IMR-90 (cell line): Measurements from ENCODE around the gene SLC35D1. TPM values are rescaled to one million over a fixed set of nuclear protein-coding genes. Genes with fewer than 3 reads are reported as not detected.
A peak's percentile ranks its signal among the peaks of the same experiment; 100 is the strongest.

Source experiments
- ATAC-seq: fragments of 200-7000 bp; cut with Tn5 transposase; 2 replicates; pipeline ENCODE4 v1.9.1; 2020; ENCODE audit warnings: low read depth, mild to moderate bottlenecking, moderate library complexity
- BruUV-seq: library from RNA; stranded (reverse); fragments of 400-500 nt; replicated peaks from 2 replicates; lab custom pipeline; 2021; lab: Mats Ljungman, UMichigan
- CTCF ChIA-PET: fragments of 300-600 bp; formaldehyde crosslinking; extraction: SDS; loops from one replicate; lab custom pipeline; 2021; ENCODE audit warnings: antibody characterized with exemption; lab: Yijun Ruan, JAX
- POLR2A ChIA-PET: fragments of 300-600 bp; sonication (Branson Sonifier 250); formaldehyde crosslinking; loops from one replicate; lab custom pipeline; 2022; ENCODE audit warnings: antibody characterized with exemption; ENCODE audit not compliant: unreplicated experiment; lab: Charles Lee
- DNase-seq: peaks from one replicate; pipeline ENCODE4 v3.0.0; 2013
- H2AFZ ChIP-seq: replicated peaks from 2 replicates; pipeline ENCODE3; 2013; ENCODE audit warnings: low read length, mild to moderate bottlenecking; ENCODE audit not compliant: poor library complexity
- H2AK5ac ChIP-seq: 2 replicates; pipeline ENCODE4 v1.6.1; 2013; ENCODE audit warnings: low read depth, low read length, inconsistent platforms
- H2AK9ac ChIP-seq: replicated peaks from 2 replicates; pipeline ENCODE3; 2013; ENCODE audit warnings: mild to moderate bottlenecking, low read depth, low read length, moderate library complexity; ENCODE audit not compliant: poor library complexity
- H2BK120ac ChIP-seq: 2 replicates; pipeline ENCODE4 v1.6.1; 2013; ENCODE audit warnings: low read depth, low read length, inconsistent platforms
- H2BK15ac ChIP-seq: 3 replicates; pipeline ENCODE4 v1.6.1; 2013; ENCODE audit warnings: low read depth, low read length, inconsistent platforms
- H2BK20ac ChIP-seq: 2 replicates; pipeline ENCODE4 v1.6.1; 2013; ENCODE audit warnings: low read depth, mild to moderate bottlenecking, inconsistent platforms, low read length, moderate library complexity
- H2BK5ac ChIP-seq: 2 replicates; pipeline ENCODE4 v1.6.1; 2013; ENCODE audit warnings: mild to moderate bottlenecking, low read depth, low read length, inconsistent platforms; ENCODE audit not compliant: poor library complexity, severe bottlenecking
- H3K14ac ChIP-seq: replicated peaks from 2 replicates; pipeline ENCODE4 v1.6.1; 2013; ENCODE audit warnings: low read depth, low read length, inconsistent platforms
- H3K18ac ChIP-seq: 2 replicates; pipeline ENCODE4 v1.6.1; 2013; ENCODE audit warnings: low read depth, low read length, control low read depth
- H3K23ac ChIP-seq: 2 replicates; pipeline ENCODE4 v1.6.1; 2013; ENCODE audit warnings: low read depth, low read length, inconsistent platforms
- H3K27ac ChIP-seq: 2 replicates; pipeline ENCODE4 v1.5.1; 2013; ENCODE audit warnings: mild to moderate bottlenecking, control low read depth, low read length; ENCODE audit not compliant: insufficient read depth
- H3K27me3 ChIP-seq: 2 replicates; pipeline ENCODE4 v1.6.1; 2013; ENCODE audit warnings: low read length; ENCODE audit not compliant: control insufficient read depth, insufficient read depth
- H3K36me3 ChIP-seq: 2 replicates; pipeline ENCODE4 v1.6.1; 2013; ENCODE audit warnings: low read length, mixed read lengths; ENCODE audit not compliant: control insufficient read depth, insufficient read depth
- H3K4ac ChIP-seq: 2 replicates; pipeline ENCODE4 v1.6.1; 2013; ENCODE audit warnings: low read depth, low read length, inconsistent platforms
- H3K4me1 ChIP-seq: 2 replicates; pipeline ENCODE4 v1.6.1; 2013; ENCODE audit warnings: low read length, mixed read lengths; ENCODE audit not compliant: control insufficient read depth, insufficient read depth
- H3K4me2 ChIP-seq: 2 replicates; pipeline ENCODE4 v1.6.1; 2013; ENCODE audit warnings: low read depth, mild to moderate bottlenecking, control low read depth, low read length, moderate library complexity
- H3K4me3 ChIP-seq: 2 replicates; pipeline ENCODE4 v1.5.1; 2013; ENCODE audit warnings: low read depth, mild to moderate bottlenecking, control low read depth, low read length, moderate library complexity; ENCODE audit not compliant: insufficient read depth
- H3K56ac ChIP-seq: 2 replicates; pipeline ENCODE4 v1.6.1; 2013; ENCODE audit warnings: low read length, inconsistent platforms; ENCODE audit not compliant: insufficient read depth; ENCODE audit errors: extremely low read depth
- H3K79me1 ChIP-seq, 2 experiments: 2 replicates each; pipeline ENCODE4 v1.6.1; 2013; ENCODE audit warnings: low read length in 2 of 2, inconsistent platforms in 1 of 2, low read depth in 1 of 2
- H3K9ac ChIP-seq: 2 replicates; pipeline ENCODE4 v1.6.1; 2013; ENCODE audit warnings: low read depth, low read length, control low read depth
- H3K9me1 ChIP-seq: 2 replicates; pipeline ENCODE4 v1.6.1; 2013; ENCODE audit warnings: low read length, inconsistent platforms; ENCODE audit not compliant: insufficient read depth
- H3K9me3 ChIP-seq: 2 replicates; pipeline ENCODE4 v1.6.1; 2013; ENCODE audit warnings: low read length; ENCODE audit not compliant: control insufficient read depth, insufficient read depth
- H4K20me1 ChIP-seq: 2 replicates; pipeline ENCODE4 v1.6.1; 2013; ENCODE audit warnings: low read length, inconsistent platforms; ENCODE audit not compliant: insufficient read depth
- H4K5ac ChIP-seq: 2 replicates; pipeline ENCODE4 v1.6.1; 2013; ENCODE audit warnings: mild to moderate bottlenecking, low read depth, low read length, control low read depth
- H4K8ac ChIP-seq, 2 experiments: 2 replicates each; pipeline ENCODE4 v1.6.1; 2013; ENCODE audit warnings: low read depth in 2 of 2, low read length in 2 of 2, control low read depth in 1 of 2, inconsistent platforms in 1 of 2
- H4K91ac ChIP-seq: 2 replicates; pipeline ENCODE4 v1.6.1; 2013; ENCODE audit warnings: low read depth, low read length, inconsistent platforms; ENCODE audit not compliant: insufficient read depth
- BHLHE40 ChIP-seq: fragments of 150-350 bp; IDR thresholded peaks from 2 replicates; pipeline ENCODE4 v1.6.1; 2016; ENCODE audit warnings: mild to moderate bottlenecking, low read depth, low read length
- CEBPB ChIP-seq: IDR thresholded peaks from 2 replicates; pipeline ENCODE4 v1.6.1; 2012; ENCODE audit warnings: low read depth, low read length, improper control_type of control experiment
- CHD1 ChIP-seq: IDR thresholded peaks from 2 replicates; pipeline ENCODE4 v1.6.1; 2012; ENCODE audit warnings: low read depth, low read length, improper control_type of control experiment
- FOS ChIP-seq: fragments of 150-350 bp; IDR thresholded peaks from 2 replicates; pipeline ENCODE4 v1.6.1; 2016; ENCODE audit warnings: low read depth, low read length
- MAFK ChIP-seq: IDR thresholded peaks from 2 replicates; pipeline ENCODE4 v1.6.1; 2012; ENCODE audit warnings: low read depth, low read length, improper control_type of control experiment
- MAZ ChIP-seq: IDR thresholded peaks from 2 replicates; pipeline ENCODE4 v1.6.1; 2012; ENCODE audit warnings: low read depth, mild to moderate bottlenecking, low read length, improper control_type of control experiment, moderate library complexity, borderline replicate concordance
- MXI1 ChIP-seq: IDR thresholded peaks from 2 replicates; pipeline ENCODE4 v1.6.1; 2012; ENCODE audit warnings: low read depth, mild to moderate bottlenecking, low read length, moderate library complexity, borderline replicate concordance
- NFE2L2 ChIP-seq: fragments of 150-350 bp; IDR thresholded peaks from 2 replicates; pipeline ENCODE4 v1.6.1; 2016; ENCODE audit warnings: low read depth, mild to moderate bottlenecking, low read length
- POLR2A ChIP-seq: IDR thresholded peaks from 2 replicates; pipeline ENCODE4 v1.6.1; 2012; ENCODE audit warnings: mild to moderate bottlenecking, low read depth, low read length
- RAD21 ChIP-seq: IDR thresholded peaks from 2 replicates; pipeline ENCODE4 v1.6.1; 2012; ENCODE audit warnings: low read length, improper control_type of control experiment
- RCOR1 ChIP-seq: IDR thresholded peaks from 2 replicates; pipeline ENCODE4 v1.6.1; 2012; ENCODE audit warnings: mild to moderate bottlenecking, low read length, improper control_type of control experiment; ENCODE audit not compliant: insufficient replicate concordance
- RFX5 ChIP-seq: IDR thresholded peaks from 2 replicates; pipeline ENCODE4 v1.8.0; 2012; ENCODE audit warnings: low read depth, mild to moderate bottlenecking, low read length, moderate library complexity
- SMC3 ChIP-seq: fragments of 150-350 bp; IDR thresholded peaks from 2 replicates; pipeline ENCODE4 v1.6.1; 2016; ENCODE audit warnings: low read depth, mild to moderate bottlenecking, antibody characterized with exemption, low read length, moderate library complexity
- WGBS, 2 experiments: methylation state at CpG; one replicate each; pipeline versions ENCODE4 v1.1.5 to v1.1.7; 2013; ENCODE audit warnings: missing lambda C conversion rate in 2 of 2; ENCODE audit not compliant: insufficient read length in 1 of 2; ENCODE audit errors: extremely low coverage in 2 of 2; 5-methylcytosine and 5-hydroxymethylcytosine counted together
- dilution Hi-C: fragments of 300-500 bp; cut with HindIII; formaldehyde crosslinking; loops from one replicate; pipeline ENCODE4 v1.14.3; 2018; ENCODE audit warnings: low sequenced_read_pairs; ENCODE audit not compliant: unreplicated experiment
- in situ Hi-C: fragments of 300-500 bp; cut with MboI; formaldehyde crosslinking; loops from 3 replicates; pipeline ENCODE4 v1.14.3; 2019; ENCODE audit warnings: low sequenced_read_pairs, inconsistent platforms, mixed read lengths
- intact Hi-C: fragments of 100-400 bp; cut with micrococcal nuclease; formaldehyde crosslinking; loops from 2 replicates; pipeline ENCODE4 v1.10.0; 2022
- polyA plus RNA-seq, 3 experiments: library from polyadenylated mRNA; depleted of rRNA; stranded (reverse); fragments of >200 nt; gene quantifications; 2 replicates each; pipeline ENCODE4 v1.2.3, GENCODE V29; 2012; ENCODE audit warnings: low replicate concordance in 1 of 3
- total RNA-seq: library from RNA; depleted of rRNA; stranded (reverse); fragments of >200 nt; gene quantifications from 2 replicates; pipeline ENCODE4 v1.2.3, GENCODE V29; 2012
- TF ChIP-seq, protein P1 (sequence below): conservative IDR thresholded peaks from 2 replicates; pipeline ENCODE4 v1.5.1; 2012; ENCODE audit warnings: mild to moderate bottlenecking, low read depth, low read length, improper control_type of control experiment
- TF ChIP-seq, protein P2 (sequence below): fragments of 150-350 bp; IDR thresholded peaks from 2 replicates; pipeline ENCODE4 v1.6.1; 2017; ENCODE audit warnings: mild to moderate bottlenecking, antibody characterized with exemption, low read length, low read depth
- TF ChIP-seq, protein P3 (sequence below): fragments of 150-350 bp; IDR thresholded peaks from 2 replicates; pipeline ENCODE4 v1.6.1; 2016; ENCODE audit warnings: low read depth, mild to moderate bottlenecking, low read length, moderate library complexity, borderline replicate concordance

The SLC35D1 gene
- total and polyA plus RNA-seq, 2 of the 4 experiments (the other 2 are of a cell fraction): 7.2 to 16.3 TPM

DNA sequence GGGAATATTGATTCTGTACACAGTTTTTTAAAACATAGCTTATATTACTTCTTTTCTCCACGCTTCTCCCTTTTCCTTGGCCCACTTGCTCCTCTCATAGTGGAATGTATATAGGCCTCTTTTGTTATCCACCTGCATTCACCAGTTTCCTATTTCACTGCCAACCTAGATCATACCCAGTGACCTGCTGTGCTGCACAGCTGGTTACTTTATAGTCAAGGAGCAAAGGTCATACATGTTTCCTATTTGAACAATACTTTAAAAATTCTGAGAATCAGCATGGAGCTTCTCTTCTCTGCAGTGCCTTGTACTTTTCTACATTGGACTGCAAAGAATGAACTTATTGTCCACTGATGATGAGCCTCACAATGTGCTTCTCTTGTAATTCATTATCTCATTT, 4.3 kb upstream of the SLC35D1 start:
- Histone ChIP-seq H3K4me2 (peak overlapping the region; percentile 14; the same call in 1 of the 2 replicates), H2BK15ac (peak overlapping the region; percentile 91), H2BK20ac (peak overlapping the region; percentile 83), H3K4me3 (no peak overlapping the region), H3K56ac (peak overlapping the region; percentile 52), H3K4ac (peak overlapping the region; percentile 74; the same call in 1 of the 2 replicates), H4K5ac (peak overlapping the region; percentile 12; the same call in 1 of the 2 replicates), H3K23ac (peak overlapping the region; percentile 65; the same call in 1 of the 2 replicates), H2AK9ac (no peak overlapping the region), H3K36me3 (no peaks in the 10 kb centered on the region), H2AFZ (no peak overlapping the region), H4K91ac (peak overlapping the region; percentile 53; the same call in 1 of the 2 replicates), H3K14ac (peak overlapping the region; percentile 71), H3K18ac (peak overlapping the region; percentile 7; the same call in 1 of the 2 replicates), H2AK5ac (peak overlapping the region; percentile 66; the same call in 1 of the 2 replicates), H4K20me1 (no peaks in the 10 kb centered on the region), H3K4me1 (peaks cover 24% of the 10 kb centered on the region), H3K9ac (no peak overlapping the region), H3K79me1 (peaks cover 0 to 18% of the 10 kb centered on the region in 2 experiments; a peak in 2 of 4 replicates), H2BK5ac (peak overlapping the region; percentile 89), H3K9me1 (peaks cover 12% of the 10 kb centered on the region), H3K27ac (0 out of 2 replicates have a peak overlapping the region, but pooled peaks have one; percentile 32), H3K9me3 (no peaks in the 10 kb centered on the region), H2BK120ac (peak overlapping the region; percentile 96), H4K8ac (peak overlapping the region in 1 of 2 experiments; percentile 80; a peak in 2 of 4 replicates), H3K27me3 (no peaks in the 10 kb centered on the region)
- dilution Hi-C loops (no loop called here), intact Hi-C loops (no loop called here), in situ Hi-C loops (no loop called here)
- BruUV-seq: no TSS peak
- ATAC-seq (no peak), DNase-seq (no peak)
- POLR2A ChIA-PET: no interaction called here
- CTCF ChIA-PET: no interaction called here
- no peak for TF ChIP-seq POLR2A
- TF ChIP-seq BHLHE40: no peak
- TF ChIP-seq CEBPB: no peak
- TF ChIP-seq RAD21: no peak
- no peak for TF ChIP-seq NFE2L2
- TF ChIP-seq MAFK: no peak
- no peak for TF ChIP-seq RCOR1
- TF ChIP-seq MAZ: no peak
- TF ChIP-seq RFX5: no peak
- no peak for TF ChIP-seq SMC3
- TF ChIP-seq, protein P1, sequence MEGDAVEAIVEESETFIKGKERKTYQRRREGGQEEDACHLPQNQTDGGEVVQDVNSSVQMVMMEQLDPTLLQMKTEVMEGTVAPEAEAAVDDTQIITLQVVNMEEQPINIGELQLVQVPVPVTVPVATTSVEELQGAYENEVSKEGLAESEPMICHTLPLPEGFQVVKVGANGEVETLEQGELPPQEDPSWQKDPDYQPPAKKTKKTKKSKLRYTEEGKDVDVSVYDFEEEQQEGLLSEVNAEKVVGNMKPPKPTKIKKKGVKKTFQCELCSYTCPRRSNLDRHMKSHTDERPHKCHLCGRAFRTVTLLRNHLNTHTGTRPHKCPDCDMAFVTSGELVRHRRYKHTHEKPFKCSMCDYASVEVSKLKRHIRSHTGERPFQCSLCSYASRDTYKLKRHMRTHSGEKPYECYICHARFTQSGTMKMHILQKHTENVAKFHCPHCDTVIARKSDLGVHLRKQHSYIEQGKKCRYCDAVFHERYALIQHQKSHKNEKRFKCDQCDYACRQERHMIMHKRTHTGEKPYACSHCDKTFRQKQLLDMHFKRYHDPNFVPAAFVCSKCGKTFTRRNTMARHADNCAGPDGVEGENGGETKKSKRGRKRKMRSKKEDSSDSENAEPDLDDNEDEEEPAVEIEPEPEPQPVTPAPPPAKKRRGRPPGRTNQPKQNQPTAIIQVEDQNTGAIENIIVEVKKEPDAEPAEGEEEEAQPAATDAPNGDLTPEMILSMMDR: no peak
- no peak for TF ChIP-seq FOS
- TF ChIP-seq, protein P2, sequence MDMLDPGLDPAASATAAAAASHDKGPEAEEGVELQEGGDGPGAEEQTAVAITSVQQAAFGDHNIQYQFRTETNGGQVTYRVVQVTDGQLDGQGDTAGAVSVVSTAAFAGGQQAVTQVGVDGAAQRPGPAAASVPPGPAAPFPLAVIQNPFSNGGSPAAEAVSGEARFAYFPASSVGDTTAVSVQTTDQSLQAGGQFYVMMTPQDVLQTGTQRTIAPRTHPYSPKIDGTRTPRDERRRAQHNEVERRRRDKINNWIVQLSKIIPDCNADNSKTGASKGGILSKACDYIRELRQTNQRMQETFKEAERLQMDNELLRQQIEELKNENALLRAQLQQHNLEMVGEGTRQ: no peak
- TF ChIP-seq, protein P3, sequence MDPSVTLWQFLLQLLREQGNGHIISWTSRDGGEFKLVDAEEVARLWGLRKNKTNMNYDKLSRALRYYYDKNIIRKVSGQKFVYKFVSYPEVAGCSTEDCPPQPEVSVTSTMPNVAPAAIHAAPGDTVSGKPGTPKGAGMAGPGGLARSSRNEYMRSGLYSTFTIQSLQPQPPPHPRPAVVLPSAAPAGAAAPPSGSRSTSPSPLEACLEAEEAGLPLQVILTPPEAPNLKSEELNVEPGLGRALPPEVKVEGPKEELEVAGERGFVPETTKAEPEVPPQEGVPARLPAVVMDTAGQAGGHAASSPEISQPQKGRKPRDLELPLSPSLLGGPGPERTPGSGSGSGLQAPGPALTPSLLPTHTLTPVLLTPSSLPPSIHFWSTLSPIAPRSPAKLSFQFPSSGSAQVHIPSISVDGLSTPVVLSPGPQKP: no peak
- no peak for TF ChIP-seq MXI1
- TF ChIP-seq CHD1: no peak
- WGBS, 2 experiments: no CpG with 5 or more reads among the region's 1 CpG
